Upper lobe of right lung (tissue), 1 donor: Measurements from ENCODE around the gene SEMA6B. TPM values are rescaled to one million over a fixed set of nuclear protein-coding genes. Genes with fewer than 3 reads are reported as not detected.

Experiments used
- ATAC-seq: fragments of 200-7000 bp; cut with Tn5 transposase; one replicate; pipeline ENCODE4 v1.9.1; 2020; ENCODE audit warnings: mild to moderate bottlenecking, moderate library complexity
- DNase-seq: peaks from one replicate; pipeline ENCODE4 v3.0.0-alpha.2; 2020
- H3K27ac ChIP-seq: fragments of 200-600 bp; one replicate; pipeline ENCODE4 v1.8.0; 2022
- H3K27me3 ChIP-seq: fragments of 200-600 bp; one replicate; pipeline ENCODE4 v1.8.0; 2022; ENCODE audit warnings: mild to moderate bottlenecking
- H3K36me3 ChIP-seq: fragments of 200-600 bp; one replicate; pipeline ENCODE4 v1.8.0; 2022
- H3K4me1 ChIP-seq: fragments of 200-600 bp; one replicate; pipeline ENCODE4 v1.8.0; 2022
- H3K4me3 ChIP-seq: fragments of 200-600 bp; one replicate; pipeline ENCODE4 v1.8.0; 2022; ENCODE audit warnings: mild to moderate bottlenecking
- H3K9me3 ChIP-seq: fragments of 200-600 bp; one replicate; pipeline ENCODE4 v1.8.0; 2022
- CTCF ChIP-seq: fragments of 200-600 bp; IDR thresholded peaks from one replicate; pipeline ENCODE4 v1.8.0; 2022; ENCODE audit warnings: antibody characterized with exemption
- intact Hi-C: fragments of 100-400 bp; cut with DNase I; formaldehyde crosslinking; loops from one replicate; pipeline ENCODE4 v1.11.0; 2022
- total RNA-seq: library from RNA; stranded (reverse); fragmentation: NEBNext Ultra II Directional; extraction: Animal tissue kit (Norgen Biotek cat#: 25700); gene quantifications from one replicate; pipeline ENCODE4 v1.2.1, GENCODE V29; 2021
- donor health status: DM: no; HTN: yes; CAD: no; lungs with severe emphysema.

SEMA6B gene
- total RNA-seq, 1 donor from 2014 or later: 20.3 TPM

- ATAC-seq (no peak), DNase-seq (no peak)
- H3K27ac ChIP-seq: no peak overlapping the region
- intact Hi-C loops: no loop called here
- H3K27me3 ChIP-seq: no peaks in the 10 kb centered on the region
- peaks cover 6% of the 10 kb centered on the region for H3K36me3 ChIP-seq
- no peak for TF ChIP-seq CTCF
- no peaks in the 10 kb centered on the region for H3K4me1 ChIP-seq
- no peaks in the 10 kb centered on the region for H3K9me3 ChIP-seq
- H3K4me3 ChIP-seq: no peak overlapping the region
These were observed 8.9 kb downstream of the SEMA6B start for GRCh38 chr19:4550479-4551050.

GRCh38 chr19:4550018-4550417 is 9.5 kb downstream of the SEMA6B start:
- intact Hi-C loops: no loop called here

DNA sequence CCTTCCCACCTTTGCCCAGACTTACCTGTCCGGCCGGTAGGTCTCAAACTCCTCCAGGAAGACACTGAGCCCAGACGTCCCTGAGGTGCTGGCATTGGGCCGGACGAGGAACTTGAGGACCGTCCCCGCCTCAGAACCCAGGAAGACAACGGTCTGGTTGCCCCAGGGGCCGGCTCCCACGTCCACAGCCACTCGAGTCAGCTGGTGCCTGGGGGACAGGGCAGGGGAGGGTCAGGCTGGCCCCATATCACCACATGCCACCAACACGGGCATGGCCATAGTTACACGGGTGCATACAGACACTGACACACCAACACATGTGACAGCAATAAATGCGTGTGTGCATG is 11.3 kb downstream of the SEMA6B start:
- intact Hi-C loops: no loop called here
- Histone ChIP-seq H3K9me3 (no peaks in the 10 kb centered on the region), H3K27me3 (no peaks in the 10 kb centered on the region), H3K36me3 (peaks cover 6% of the 10 kb centered on the region), H3K4me1 (no peaks in the 10 kb centered on the region), H3K27ac (no peak overlapping the region), H3K4me3 (no peak overlapping the region)
- DNase-seq (no peak), ATAC-seq (peak; percentile 2)
- TF ChIP-seq CTCF: no peak

More at GRCh38 chr19:4550018-4550417, 9.5 kb downstream of the SEMA6B start:
- H3K4me3 ChIP-seq: no peak overlapping the region
- no peaks in the 10 kb centered on the region for H3K27me3 ChIP-seq
- H3K4me1 ChIP-seq: no peaks in the 10 kb centered on the region
- no peak for DNase-seq
- H3K36me3 ChIP-seq: peaks cover 6% of the 10 kb centered on the region
- no peak for TF ChIP-seq CTCF
- H3K9me3 ChIP-seq: no peaks in the 10 kb centered on the region
- no peak overlapping the region for H3K27ac ChIP-seq
- ATAC-seq: no peak

DNA sequence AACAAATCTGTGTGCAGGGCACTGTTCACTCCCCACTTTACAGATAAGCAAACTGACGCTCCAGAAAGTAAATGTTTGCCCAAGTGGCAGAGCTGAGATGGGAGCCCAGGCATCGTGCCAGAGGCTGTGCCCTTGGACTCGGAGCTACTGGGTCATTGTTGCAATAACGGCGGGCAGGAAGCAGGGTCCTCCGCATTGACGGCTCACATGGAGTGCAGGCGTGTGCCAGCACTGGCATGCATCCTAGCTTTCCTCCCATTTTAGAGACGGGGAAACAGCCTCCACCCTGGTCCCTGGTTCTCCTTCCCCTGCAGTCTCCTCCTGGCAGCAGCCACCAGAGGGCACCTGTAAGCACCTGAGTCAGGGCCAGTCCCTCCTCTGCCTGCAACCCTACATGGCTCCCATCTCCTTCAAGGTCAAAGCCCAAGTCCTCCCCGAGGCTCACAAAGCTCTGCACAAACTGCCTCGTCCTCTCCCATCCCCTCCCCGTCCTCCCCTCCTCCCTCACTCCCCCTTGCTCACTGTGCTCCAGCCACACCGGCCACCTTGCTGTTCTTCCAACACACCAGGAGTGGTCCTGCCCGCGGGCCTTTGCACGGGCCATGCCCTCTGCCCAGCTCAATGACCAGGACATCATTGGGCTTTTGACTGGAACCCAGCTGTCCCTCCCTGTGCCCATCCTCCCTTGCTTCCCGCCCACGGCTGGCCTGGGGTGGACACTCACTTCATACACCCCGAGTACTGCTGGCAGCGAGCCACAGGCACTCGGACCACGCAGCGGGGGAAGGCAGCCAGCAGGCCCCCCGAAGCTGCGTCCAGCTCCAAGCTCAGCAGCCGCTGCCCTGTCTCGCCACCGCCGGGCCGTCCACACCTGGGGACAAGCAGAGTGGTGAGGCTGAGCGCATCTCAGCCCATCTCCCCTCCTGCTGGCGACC is 11.9 kb downstream of the SEMA6B start:
- H3K4me3 ChIP-seq: no peak overlapping the region
- TF ChIP-seq CTCF: peak; percentile 35
- DNase-seq: peak; percentile 86
- H3K9me3 ChIP-seq: no peaks in the 10 kb centered on the region
- intact Hi-C loops: no loop called here
- no peaks in the 10 kb centered on the region for H3K4me1 ChIP-seq
- peak; percentile 70 for ATAC-seq
- H3K27me3 ChIP-seq: no peaks in the 10 kb centered on the region
- H3K27ac ChIP-seq: no peak overlapping the region
- peaks cover 6% of the 10 kb centered on the region for H3K36me3 ChIP-seq

GRCh38 chr19:4543842-4544647 is 15.4 kb downstream of the SEMA6B start:
- H3K4me3 ChIP-seq: no peak overlapping the region

More at GRCh38 chr19:4543842-4544647, 15.4 kb downstream of the SEMA6B start:
- no peak overlapping the region for H3K27ac ChIP-seq
- TF ChIP-seq CTCF: no peak
- H3K9me3 ChIP-seq: no peaks in the 10 kb centered on the region
- peaks cover 4% of the 10 kb centered on the region for H3K4me1 ChIP-seq
- H3K36me3 ChIP-seq: no peaks in the 10 kb centered on the region
- ATAC-seq: no peak
- DNase-seq: no peak
- intact Hi-C loops: no loop called here
- no peaks in the 10 kb centered on the region for H3K27me3 ChIP-seq
